Endodermal cell (in vitro differentiated cells): ENCODE data around the gene MEGF11. TPM values are rescaled to one million over a fixed set of nuclear protein-coding genes. Genes with fewer than 3 reads are reported as not detected.

ENCODE experiments used
- DNase-seq: peaks from one replicate; pipeline ENCODE4 v3.0.0-alpha.2; 2017
- H3K27ac ChIP-seq: 2 replicates; pipeline ENCODE4 v1.5.1; 2013; ENCODE audit warnings: mild to moderate bottlenecking, low read depth, low read length, moderate library complexity
- H3K27me3 ChIP-seq: 2 replicates; pipeline ENCODE4 v1.6.1; 2013; ENCODE audit warnings: mild to moderate bottlenecking, low read length, moderate library complexity; ENCODE audit not compliant: insufficient read depth, control insufficient read depth, poor library complexity, severe bottlenecking
- H3K36me3 ChIP-seq: 2 replicates; pipeline ENCODE4 v1.7.0; 2013; ENCODE audit warnings: mild to moderate bottlenecking, low read length, moderate library complexity; ENCODE audit not compliant: control insufficient read depth, insufficient read depth
- H3K4me1 ChIP-seq: one replicate; pipeline ENCODE4 v1.7.0; 2013; ENCODE audit warnings: low read length; ENCODE audit not compliant: control insufficient read depth, insufficient read depth
- H3K4me3 ChIP-seq: 2 replicates; pipeline ENCODE4 v1.5.1; 2013; ENCODE audit warnings: mild to moderate bottlenecking, low read length, moderate library complexity
- H3K9ac ChIP-seq: 2 replicates; pipeline ENCODE4 v1.6.1; 2013; ENCODE audit warnings: mild to moderate bottlenecking, low read length, moderate library complexity; ENCODE audit not compliant: poor library complexity, severe bottlenecking; ENCODE audit errors: extremely low read depth
- H3K9me3 ChIP-seq: 2 replicates; pipeline ENCODE4 v1.6.1; 2013; ENCODE audit warnings: mild to moderate bottlenecking, low read length, moderate library complexity; ENCODE audit not compliant: control insufficient read depth
- H3K27ac Mint-ChIP-seq: 2 replicates; pipeline ENCODE4 v1.8.0; 2020; ENCODE audit warnings: mixed read lengths
- H3K27me3 Mint-ChIP-seq: 2 replicates; pipeline ENCODE4 v1.8.0; 2021; ENCODE audit warnings: mild to moderate bottlenecking, mixed read lengths; ENCODE audit not compliant: insufficient read depth
- H3K36me3 Mint-ChIP-seq: 2 replicates; pipeline ENCODE4 v1.8.0; 2020; ENCODE audit warnings: low read depth, mixed read lengths
- H3K4me1 Mint-ChIP-seq: 2 replicates; pipeline ENCODE4 v1.8.0; 2020; ENCODE audit warnings: mixed read lengths
- H3K4me3 Mint-ChIP-seq: 2 replicates; pipeline ENCODE4 v1.8.0; 2020; ENCODE audit warnings: mild to moderate bottlenecking, moderate library complexity, mixed read lengths
- H3K9me3 Mint-ChIP-seq: 2 replicates; pipeline ENCODE4 v1.8.0; 2020; ENCODE audit warnings: mild to moderate bottlenecking, mixed read lengths
- CTCF ChIP-seq: fragments of 200-600 bp; sonication (generic); conservative IDR thresholded peaks from 2 replicates; pipeline ENCODE4 v1.5.0; 2021; ENCODE audit warnings: antibody characterized with exemption, mild to moderate bottlenecking
- WGBS, 2 experiments: methylation state at CpG; one replicate each; pipeline versions ENCODE4 v1.1.5 to v1.1.7; 2013; ENCODE audit warnings: missing lambda C conversion rate in 2 of 2, mixed read lengths in 1 of 2; ENCODE audit not compliant: insufficient coverage in 1 of 2, insufficient read length in 1 of 2; 5-methylcytosine and 5-hydroxymethylcytosine counted together
- total RNA-seq, 2 donors: library from RNA; stranded (reverse); fragmentation: NEBNext Ultra II Directional in 1 of 2; extraction: Animal tissue kit (Norgen Biotek cat#: 25700) in 1 of 2; gene quantifications; 2 replicates in 1 of 2; 3 replicates in 1 of 2; pipeline ENCODE4 v1.2.1, GENCODE V29; 2021

Gene MEGF11
- total RNA-seq, 2 donors from 2014 or later: 0.73 to 1.2 TPM

DNA sequence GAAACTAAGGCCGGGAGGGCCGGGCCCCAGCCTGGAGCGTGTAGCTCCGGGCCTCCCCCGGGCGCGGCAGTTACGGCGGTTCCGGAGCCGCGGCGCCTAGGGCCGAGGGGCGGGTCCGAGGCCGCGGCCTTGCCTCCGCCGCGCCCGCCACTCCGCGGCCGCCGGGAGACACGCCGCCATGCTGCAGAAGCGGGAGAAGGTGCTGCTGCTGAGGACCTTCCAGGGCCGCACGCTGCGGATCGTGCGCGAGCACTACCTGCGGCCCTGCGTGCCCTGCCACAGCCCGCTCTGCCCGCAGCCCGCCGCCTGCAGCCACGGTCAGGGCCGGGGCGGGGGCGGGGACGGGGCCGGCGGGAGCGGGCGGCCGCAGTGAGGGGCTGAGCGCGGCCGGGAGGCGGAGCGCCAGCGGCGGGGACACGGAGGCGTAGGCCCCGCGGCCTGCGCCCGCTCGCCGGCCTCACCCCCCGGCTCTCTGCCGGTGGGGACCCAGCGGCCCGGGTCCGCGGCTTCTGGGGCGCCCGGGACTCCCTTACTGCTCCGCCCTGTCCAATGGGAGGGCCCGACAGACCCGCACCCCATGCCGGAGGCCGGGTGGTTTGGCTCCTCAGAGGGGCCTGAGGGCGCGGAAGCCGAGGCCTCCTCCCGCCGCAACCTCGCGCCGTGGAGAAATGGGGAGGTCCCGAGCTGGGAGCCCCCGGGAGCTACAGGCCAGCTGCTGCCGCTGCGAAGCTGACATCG lies 40.0 kb upstream of the MEGF11 start, which contains the start of gene DIS3L:
Gene DIS3L (plus strand): TSS at position 150 of the 738 bp plus-strand sequence. CDS start 29 bp downstream, at position 179.
- peaks cover 3% of the 10 kb centered on the region for H3K27me3 Mint-ChIP-seq
- peak; percentile 86 for DNase-seq
- Histone ChIP-seq H3K36me3 (peaks cover 2% of the 10 kb centered on the region), H3K4me3 (peak within 1 kb of the TSS; percentile 82), H3K4me1 (peaks cover 7% of the 10 kb centered on the region), H3K9me3 (no peaks in the 10 kb centered on the region), H3K9ac (peak within 1 kb of the TSS; percentile 48), H3K27ac (peak within 1 kb of the TSS; percentile 7), H3K27me3 (no peaks in the 10 kb centered on the region)
- H3K4me1 Mint-ChIP-seq: peaks cover 27% of the 10 kb centered on the region
- H3K36me3 Mint-ChIP-seq: peaks cover 10% of the 10 kb centered on the region
- 0 to 1% methylated on average over 27 to 91 of the region's 92 CpGs for WGBS, 2 experiments
- peak within 1 kb of the TSS; percentile 74 for H3K4me3 Mint-ChIP-seq
- peak within 1 kb of the TSS; percentile 77 for H3K27ac Mint-ChIP-seq
- H3K9me3 Mint-ChIP-seq: no peaks in the 10 kb centered on the region
- no peak for TF ChIP-seq CTCF

GRCh38 chr15:66292571-66293418 lies 39.2 kb upstream of the MEGF11 start:
- peaks cover 6% of the 10 kb centered on the region for H3K4me1 ChIP-seq
- no peaks in the 10 kb centered on the region for H3K9me3 ChIP-seq
- H3K4me1 Mint-ChIP-seq: peaks cover 22% of the 10 kb centered on the region
- peaks cover 1% of the 10 kb centered on the region for H3K36me3 ChIP-seq
- TF ChIP-seq CTCF: no peak
- no peaks in the 10 kb centered on the region for H3K9me3 Mint-ChIP-seq
- H3K27me3 ChIP-seq: no peaks in the 10 kb centered on the region
- peak overlapping the region; percentile 75 for H3K27ac Mint-ChIP-seq
- DNase-seq: no peak
- WGBS, 2 experiments: 56 to 67% methylated on average over 13 to 22 of the region's 22 CpGs
- H3K27ac ChIP-seq: no peak overlapping the region
- peaks cover 10% of the 10 kb centered on the region for H3K36me3 Mint-ChIP-seq
- peak overlapping the region; percentile 74 for H3K4me3 ChIP-seq
- peak overlapping the region; percentile 74 for H3K4me3 Mint-ChIP-seq
- H3K9ac ChIP-seq: no peak overlapping the region
- peaks cover 3% of the 10 kb centered on the region for H3K27me3 Mint-ChIP-seq

GRCh38 chr15:66291816-66292570 lies 38.4 kb upstream of the MEGF11 start:
- DNase-seq: no peak
- no peak for TF ChIP-seq CTCF
- Histone ChIP-seq H3K27me3 (no peaks in the 10 kb centered on the region), H3K27ac (no peak overlapping the region), H3K4me3 (no peak overlapping the region), H3K9me3 (no peaks in the 10 kb centered on the region), H3K36me3 (no peaks in the 10 kb centered on the region), H3K9ac (no peak overlapping the region), H3K4me1 (peaks cover 6% of the 10 kb centered on the region)
- Mint-ChIP-seq H3K9me3 (no peaks in the 10 kb centered on the region), H3K27ac (peak overlapping the region; percentile 52), H3K27me3 (peaks cover 3% of the 10 kb centered on the region), H3K4me3 (peak overlapping the region; percentile 74), H3K4me1 (peaks cover 18% of the 10 kb centered on the region), H3K36me3 (peaks cover 6% of the 10 kb centered on the region)
- WGBS, 2 experiments: 71 to 85% methylated on average over 2 to 6 of the region's 6 CpGs
